ENCODE data around the gene OR6S1.
"Not testable (repeated sequence)": the region's sequence is repeated elsewhere in the genome, so short reads cannot be mapped to it uniquely, and the experiment has no call there.

OR6S1 gene

GRCh38 chr14:20671597-20672283, 30.2 kb upstream of the OR6S1 start:
- in situ Hi-C loops (cut with HindIII; ENCODE audit: low sequenced_read_pairs), result no loop called here

- in situ Hi-C loops (cut with HindIII; ENCODE audit: low sequenced_read_pairs), result no loop called here
Measured at GRCh38 chr14:20668969-20669368, 27.5 kb upstream of the OR6S1 start.

- in situ Hi-C loops (cut with HindIII; ENCODE audit: low sequenced_read_pairs), result no loop called here
Measured at GRCh38 chr14:20667957-20668356, 26.5 kb upstream of the OR6S1 start.

- in situ Hi-C loops (cut with HindIII; ENCODE audit: low sequenced_read_pairs), result not testable (repeated sequence)
Measured at GRCh38 chr14:20666400-20666961, 25.0 kb upstream of the OR6S1 start.

GRCh38 chr14:20662968-20663732, 21.7 kb upstream of the OR6S1 start:
- in situ Hi-C loops (cut with HindIII; ENCODE audit: low sequenced_read_pairs), result no loop called here

- in situ Hi-C loops (cut with HindIII; ENCODE audit: low sequenced_read_pairs), result no loop called here
Measured at GRCh38 chr14:20661197-20661596, 19.7 kb upstream of the OR6S1 start.

- in situ Hi-C loops (cut with HindIII; ENCODE audit: low sequenced_read_pairs), result no loop called here
Measured at GRCh38 chr14:20659813-20660395, 18.4 kb upstream of the OR6S1 start.

GRCh38 chr14:20659336-20659735, 17.8 kb upstream of the OR6S1 start:
- in situ Hi-C loops (cut with HindIII; ENCODE audit: low sequenced_read_pairs), result no loop called here

GRCh38 chr14:20658246-20658645, 16.8 kb upstream of the OR6S1 start:
- in situ Hi-C loops (cut with HindIII; ENCODE audit: low sequenced_read_pairs), result no loop called here

- in situ Hi-C loops (cut with HindIII; ENCODE audit: low sequenced_read_pairs), result no loop called here
Measured at GRCh38 chr14:20657216-20658211, 16.0 kb upstream of the OR6S1 start.

GRCh38 chr14:20656274-20656673, 14.8 kb upstream of the OR6S1 start:
- in situ Hi-C loops (cut with HindIII; ENCODE audit: low sequenced_read_pairs), result no loop called here

- in situ Hi-C loops (cut with HindIII; ENCODE audit: low sequenced_read_pairs), result no loop called here
Measured at GRCh38 chr14:20655851-20656250, 14.4 kb upstream of the OR6S1 start.

GRCh38 chr14:20652996-20653975, 11.8 kb upstream of the OR6S1 start:
- in situ Hi-C loops (cut with HindIII; ENCODE audit: low sequenced_read_pairs), result no loop called here

GRCh38 chr14:20645481-20645880, 4.0 kb upstream of the OR6S1 start:
- in situ Hi-C loops (cut with HindIII; ENCODE audit: low sequenced_read_pairs), result no loop called here

- in situ Hi-C loops (cut with HindIII; ENCODE audit: low sequenced_read_pairs), result no loop called here
Measured at GRCh38 chr14:20644520-20644919, 3.0 kb upstream of the OR6S1 start.

- in situ Hi-C loops (cut with HindIII; ENCODE audit: low sequenced_read_pairs), result not testable (repeated sequence)
Measured at GRCh38 chr14:20642755-20643154, 1.3 kb upstream of the OR6S1 start.

GRCh38 chr14:20642182-20642581, 691 bp upstream of the OR6S1 start:
- in situ Hi-C loops (cut with HindIII; ENCODE audit: low sequenced_read_pairs), result no loop called here

GRCh38 chr14:20632831-20633691, 8.4 kb downstream of the OR6S1 start:
- in situ Hi-C loops (cut with HindIII; ENCODE audit: low sequenced_read_pairs), result no loop called here
